SU-DHL-6 (cell line): Measurements from ENCODE around the gene SLC8A1.

ENCODE experiments used
- EZH2phosphoT487 ChIP-seq: fragments of 200-600 bp; sonication (generic), shearing (Covaris generic); conservative IDR thresholded peaks from 2 replicates; pipeline ENCODE4 v1.6.1; 2018; ENCODE audit warnings: mild to moderate bottlenecking, antibody characterized with exemption, low read length, moderate library complexity, mixed read lengths
- TF ChIP-seq, protein P1 (sequence below): fragments of 200-600 bp; sonication (generic); IDR thresholded peaks from one replicate; pipeline ENCODE4 v1.5.1; 2017; ENCODE audit warnings: antibody characterized with exemption, mild to moderate bottlenecking, low read length, moderate library complexity; ENCODE audit not compliant: insufficient read depth, poor library complexity, severe bottlenecking

- TF ChIP-seq, protein P1, sequence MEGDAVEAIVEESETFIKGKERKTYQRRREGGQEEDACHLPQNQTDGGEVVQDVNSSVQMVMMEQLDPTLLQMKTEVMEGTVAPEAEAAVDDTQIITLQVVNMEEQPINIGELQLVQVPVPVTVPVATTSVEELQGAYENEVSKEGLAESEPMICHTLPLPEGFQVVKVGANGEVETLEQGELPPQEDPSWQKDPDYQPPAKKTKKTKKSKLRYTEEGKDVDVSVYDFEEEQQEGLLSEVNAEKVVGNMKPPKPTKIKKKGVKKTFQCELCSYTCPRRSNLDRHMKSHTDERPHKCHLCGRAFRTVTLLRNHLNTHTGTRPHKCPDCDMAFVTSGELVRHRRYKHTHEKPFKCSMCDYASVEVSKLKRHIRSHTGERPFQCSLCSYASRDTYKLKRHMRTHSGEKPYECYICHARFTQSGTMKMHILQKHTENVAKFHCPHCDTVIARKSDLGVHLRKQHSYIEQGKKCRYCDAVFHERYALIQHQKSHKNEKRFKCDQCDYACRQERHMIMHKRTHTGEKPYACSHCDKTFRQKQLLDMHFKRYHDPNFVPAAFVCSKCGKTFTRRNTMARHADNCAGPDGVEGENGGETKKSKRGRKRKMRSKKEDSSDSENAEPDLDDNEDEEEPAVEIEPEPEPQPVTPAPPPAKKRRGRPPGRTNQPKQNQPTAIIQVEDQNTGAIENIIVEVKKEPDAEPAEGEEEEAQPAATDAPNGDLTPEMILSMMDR, result no peak
- no peak for TF ChIP-seq EZH2phosphoT487
Observed at GRCh38 chr2:40209761-40210160, 242.1 kb downstream of the SLC8A1 start.
